ENCODE measurements around the gene HBA2. TPM values are rescaled to one million over a fixed set of nuclear protein-coding genes. Genes with fewer than 3 reads are reported as not detected.
"Not testable (repeated sequence)": the region's sequence is repeated elsewhere in the genome, so short reads cannot be mapped to it uniquely, and the experiment has no call there.

HBA2 gene
- total RNA-seq (2014; rRNA removed; shearing (Covaris generic)): not detected in 2 replicates

GRCh38 chr16:172374-172941 is at the start of gene HBA2:
Gene HBA2, plus strand, starts transcription at chr16:172876. Its CDS starts 37 bp downstream, at chr16:172913.
- not testable (repeated sequence) for H3K9me3 ChIP-seq (replicated peaks); DNase-seq (ENCODE audit: low read depth in 1 of 2, low spot score in 2 of 2); H3K27ac ChIP-seq; H3K36me3 ChIP-seq; H3K4me3 ChIP-seq; H3K4me1 ChIP-seq (replicated peaks)
- H3K27me3 ChIP-seq (replicated peaks): peaks cover 49% of the 10 kb centered on the region

- not testable (repeated sequence) for H3K4me1 ChIP-seq (replicated peaks); DNase-seq (ENCODE audit: low read depth in 1 of 2, low spot score in 2 of 2); H3K27ac ChIP-seq; H3K4me3 ChIP-seq; H3K9me3 ChIP-seq (replicated peaks); H3K36me3 ChIP-seq; H3K27me3 ChIP-seq (replicated peaks)
These were observed 48.9 kb upstream of the HBA2 start for GRCh38 chr16:123558-124350.

GRCh38 chr16:125011-125410 is 47.7 kb upstream of the HBA2 start:
- Histone ChIP-seq H3K9me3 (replicated peaks) (no peaks in the 10 kb centered on the region), H3K36me3 (peaks cover 3% of the 10 kb centered on the region; the same call in 1 of the 2 replicates), H3K27ac (no peak overlapping the region), H3K27me3 (replicated peaks) (no peaks in the 10 kb centered on the region), H3K4me1 (replicated peaks) (no peaks in the 10 kb centered on the region), H3K4me3 (no peak overlapping the region)
- DNase-seq (ENCODE audit: low read depth in 1 of 2, low spot score in 2 of 2): no peak

- Histone ChIP-seq H3K9me3 (replicated peaks) (no peaks in the 10 kb centered on the region), H3K27me3 (replicated peaks) (no peaks in the 10 kb centered on the region), H3K27ac (no peak overlapping the region), H3K4me1 (replicated peaks) (no peaks in the 10 kb centered on the region), H3K4me3 (no peak overlapping the region), H3K36me3 (no peaks in the 10 kb centered on the region)
- DNase-seq (ENCODE audit: low read depth in 1 of 2, low spot score in 2 of 2): no peak
These were observed 43.6 kb upstream of the HBA2 start for GRCh38 chr16:129075-129474.

GRCh38 chr16:130533-131173 is 42.0 kb upstream of the HBA2 start:
- Histone ChIP-seq H3K36me3 (no peaks in the 10 kb centered on the region), H3K4me1 (replicated peaks) (no peaks in the 10 kb centered on the region), H3K9me3 (replicated peaks) (no peaks in the 10 kb centered on the region), H3K27ac (no peak overlapping the region), H3K4me3 (no peak overlapping the region), H3K27me3 (replicated peaks) (no peaks in the 10 kb centered on the region)
- no peak for DNase-seq (ENCODE audit: low read depth in 1 of 2, low spot score in 2 of 2)

GRCh38 chr16:132120-132519 is 40.6 kb upstream of the HBA2 start:
- Histone ChIP-seq H3K9me3 (replicated peaks) (no peaks in the 10 kb centered on the region), H3K27ac (no peak overlapping the region), H3K36me3 (no peaks in the 10 kb centered on the region), H3K27me3 (replicated peaks) (no peaks in the 10 kb centered on the region), H3K4me1 (replicated peaks) (no peaks in the 10 kb centered on the region), H3K4me3 (no peak overlapping the region)
- DNase-seq (ENCODE audit: low read depth in 1 of 2, low spot score in 2 of 2): no peak

GRCh38 chr16:133716-134115 is 39.0 kb upstream of the HBA2 start:
- H3K27me3 ChIP-seq (replicated peaks): no peaks in the 10 kb centered on the region
- no peak overlapping the region for H3K27ac ChIP-seq
- H3K4me3 ChIP-seq: no peak overlapping the region
- H3K36me3 ChIP-seq: no peaks in the 10 kb centered on the region
- H3K9me3 ChIP-seq (replicated peaks): no peaks in the 10 kb centered on the region
- DNase-seq (ENCODE audit: low read depth in 1 of 2, low spot score in 2 of 2): no peak
- H3K4me1 ChIP-seq (replicated peaks): no peaks in the 10 kb centered on the region

- H3K9me3 ChIP-seq (replicated peaks): no peaks in the 10 kb centered on the region
- H3K27me3 ChIP-seq (replicated peaks): no peaks in the 10 kb centered on the region
- no peaks in the 10 kb centered on the region for H3K36me3 ChIP-seq
- peak in 1 of 2 experiments; percentile 25 for DNase-seq (ENCODE audit: low read depth in 1 of 2, low spot score in 2 of 2)
- peak overlapping the region; percentile 45 for H3K4me3 ChIP-seq
- H3K4me1 ChIP-seq (replicated peaks): no peaks in the 10 kb centered on the region
- no peak overlapping the region for H3K27ac ChIP-seq
These were observed 34.6 kb upstream of the HBA2 start for GRCh38 chr16:138049-138417.

- Histone ChIP-seq H3K36me3 (no peaks in the 10 kb centered on the region), H3K9me3 (replicated peaks) (no peaks in the 10 kb centered on the region), H3K27me3 (replicated peaks) (no peaks in the 10 kb centered on the region), H3K27ac (no peak overlapping the region), H3K4me1 (replicated peaks) (no peaks in the 10 kb centered on the region), H3K4me3 (no peak overlapping the region)
- DNase-seq (ENCODE audit: low read depth in 1 of 2, low spot score in 2 of 2): no peak
These were observed 32.4 kb upstream of the HBA2 start for GRCh38 chr16:140175-140857.

GRCh38 chr16:142405-142967 is 30.2 kb upstream of the HBA2 start:
- H3K27me3 ChIP-seq (replicated peaks): no peaks in the 10 kb centered on the region; the same call in 1 of the 2 replicates
- no peak for DNase-seq (ENCODE audit: low read depth in 1 of 2, low spot score in 2 of 2)
- H3K9me3 ChIP-seq (replicated peaks): no peaks in the 10 kb centered on the region
- H3K4me1 ChIP-seq (replicated peaks): no peaks in the 10 kb centered on the region
- no peaks in the 10 kb centered on the region for H3K36me3 ChIP-seq
- H3K4me3 ChIP-seq: no peak overlapping the region
- no peak overlapping the region for H3K27ac ChIP-seq

- Histone ChIP-seq H3K27ac (no peak overlapping the region), H3K4me3 (no peak overlapping the region), H3K4me1 (replicated peaks) (no peaks in the 10 kb centered on the region), H3K9me3 (replicated peaks) (no peaks in the 10 kb centered on the region), H3K27me3 (replicated peaks) (no peaks in the 10 kb centered on the region; the same call in 1 of the 2 replicates), H3K36me3 (no peaks in the 10 kb centered on the region)
- no peak for DNase-seq (ENCODE audit: low read depth in 1 of 2, low spot score in 2 of 2)
These were observed 29.6 kb upstream of the HBA2 start for GRCh38 chr16:143047-143446.

- Histone ChIP-seq H3K4me1 (replicated peaks) (no peaks in the 10 kb centered on the region; the same call in 1 of the 2 replicates), H3K4me3 (no peak overlapping the region), H3K36me3 (no peaks in the 10 kb centered on the region), H3K9me3 (replicated peaks) (no peaks in the 10 kb centered on the region), H3K27ac (no peak overlapping the region), H3K27me3 (replicated peaks) (no peaks in the 10 kb centered on the region; the same call in 1 of the 2 replicates)
- no peak for DNase-seq (ENCODE audit: low read depth in 1 of 2, low spot score in 2 of 2)
These were observed 29.2 kb upstream of the HBA2 start for GRCh38 chr16:143456-143855.

- Histone ChIP-seq H3K4me1 (replicated peaks) (peaks cover 12% of the 10 kb centered on the region), H3K36me3 (no peaks in the 10 kb centered on the region), H3K27me3 (replicated peaks) (no peaks in the 10 kb centered on the region; the same call in 1 of the 2 replicates), H3K27ac (no peak overlapping the region), H3K4me3 (no peak overlapping the region), H3K9me3 (replicated peaks) (no peaks in the 10 kb centered on the region)
- DNase-seq (ENCODE audit: low read depth in 1 of 2, low spot score in 2 of 2): no peak
These were observed 27.9 kb upstream of the HBA2 start for GRCh38 chr16:144797-145252.

All from SJSA1 (cell line).